ENCODE measurements around the gene CRTC3.

- TF ChIP-seq ZFP1 (CRISPR knock-in tag; IDR thresholded peaks at IDR 0.05) = no peak
- no peak for TF ChIP-seq CTCF (CRISPR knock-in tag; IDR thresholded peaks at IDR 0.05)
- no peak for TF ChIP-seq ZBTB34 (CRISPR knock-in tag; IDR thresholded peaks at IDR 0.05)
Observed at GRCh38 chr15:90483637-90484036, 46.1 kb upstream of the CRTC3 start.
